CD4-positive, alpha-beta T cell treated with Interleukin-6 at 100 ng/mL for 8 hours (primary cell): ENCODE data around the gene RAB9A.
"Not testable (repeated sequence)": the region's sequence is repeated elsewhere in the genome, so short reads cannot be mapped to it uniquely, and the experiment has no call there.

Source experiments
- DNase-seq: peaks from one replicate; pipeline ENCODE4 v3.0.0-alpha.2; 2020; ENCODE audit warnings: mixed read lengths, low spot score

The RAB9A gene

GRCh38 chrX:13669755-13670154, 19.2 kb upstream of the RAB9A start:
- not testable (repeated sequence) for DNase-seq

DNA sequence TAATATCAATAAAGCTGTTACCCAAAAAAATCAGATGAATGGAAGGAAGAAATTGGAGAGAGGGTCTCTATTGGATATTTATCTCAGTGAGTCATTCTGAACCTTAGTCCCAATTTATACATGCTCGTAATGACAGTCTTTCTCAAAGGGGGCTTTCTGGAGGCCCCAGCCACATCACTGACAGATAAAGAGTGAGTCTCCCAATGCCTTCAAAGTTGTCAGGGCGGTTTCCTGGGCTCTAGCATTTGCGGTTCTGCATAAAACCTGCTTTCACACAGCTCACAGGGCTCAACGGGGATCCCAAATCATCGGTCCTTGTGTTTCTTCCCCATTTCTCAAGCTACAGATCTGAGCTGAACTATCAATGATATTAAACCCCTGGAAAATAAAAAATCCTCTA, 18.7 kb upstream of the RAB9A start:
- DNase-seq, result no peak

GRCh38 chrX:13673016-13673415, 15.9 kb upstream of the RAB9A start:
- DNase-seq, result no peak

DNA sequence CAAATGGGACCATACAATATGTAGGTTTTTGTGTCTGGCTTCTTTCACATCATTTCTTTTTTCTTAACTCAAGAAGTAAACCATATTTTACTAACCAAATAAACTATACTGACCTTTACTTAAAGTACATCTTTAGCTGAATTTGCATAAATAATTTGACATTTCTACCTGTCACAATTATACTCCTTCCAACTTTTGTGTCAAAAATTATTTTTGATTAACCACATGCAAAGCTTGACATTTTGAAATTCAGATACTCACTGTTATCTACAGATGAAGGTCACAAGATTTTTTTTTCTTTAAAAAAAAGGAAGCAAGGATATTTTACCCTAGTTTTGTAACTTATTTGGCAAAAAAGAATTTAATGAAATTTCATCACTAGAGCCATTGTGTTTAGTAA, 12.0 kb upstream of the RAB9A start:
- no peak for DNase-seq

DNA sequence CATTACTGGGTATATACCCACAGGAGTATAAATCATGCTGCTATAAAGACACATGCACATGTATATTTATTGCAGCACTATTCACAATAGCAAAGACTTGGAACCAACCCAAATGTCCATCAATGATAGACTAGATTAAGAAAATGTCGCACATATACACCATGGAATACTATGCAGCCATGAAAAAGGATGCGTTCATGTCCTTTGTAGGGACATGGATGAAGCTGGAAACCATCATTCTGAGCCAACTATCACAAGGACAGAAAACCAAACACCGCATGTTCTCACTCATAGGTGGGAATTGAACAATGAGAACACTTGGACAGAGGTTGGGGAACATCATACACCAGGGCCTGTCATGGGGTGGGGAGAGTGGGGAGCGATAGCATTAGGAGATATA, 9.2 kb upstream of the RAB9A start:
- DNase-seq, result not testable (repeated sequence)

DNA sequence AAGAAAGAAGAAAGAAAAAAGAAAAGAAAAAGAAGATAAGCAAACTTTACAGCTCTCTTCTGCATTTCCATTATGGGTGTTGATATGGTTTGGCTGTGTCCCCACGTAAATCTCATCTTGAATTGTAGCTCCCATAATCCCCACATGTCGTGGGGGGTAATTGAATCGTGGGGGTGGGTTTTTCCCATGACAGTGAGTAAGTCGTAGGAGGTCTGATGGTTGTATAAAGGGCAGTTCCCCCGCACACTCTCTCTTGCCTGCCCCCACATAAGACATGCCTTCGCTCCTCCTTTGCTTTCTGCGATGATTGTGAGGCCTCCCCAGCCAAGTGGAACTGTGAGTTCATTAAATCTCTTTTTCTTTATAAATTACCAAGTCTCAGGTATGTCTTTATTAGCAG, 7.3 kb upstream of the RAB9A start:
- no peak for DNase-seq

DNA sequence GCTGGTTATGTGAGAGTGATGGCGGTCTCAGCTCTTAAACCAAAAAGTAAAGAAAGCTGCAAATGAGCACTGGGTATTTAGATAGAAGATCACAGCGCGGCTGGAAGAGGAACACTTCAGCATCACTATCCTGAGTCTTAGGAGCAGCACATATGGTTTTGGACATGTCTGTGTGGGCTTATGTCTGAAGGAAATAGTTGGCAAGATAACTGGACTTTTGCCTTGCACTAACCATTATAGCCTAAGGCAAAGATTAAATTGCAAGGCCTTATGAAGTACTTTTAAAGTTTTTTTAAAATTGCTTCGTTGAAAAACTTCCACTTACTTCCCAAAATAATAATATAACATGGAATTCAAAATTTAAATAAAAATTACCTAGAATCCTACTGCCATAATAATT, 4.6 kb upstream of the RAB9A start:
- DNase-seq, result no peak

DNA sequence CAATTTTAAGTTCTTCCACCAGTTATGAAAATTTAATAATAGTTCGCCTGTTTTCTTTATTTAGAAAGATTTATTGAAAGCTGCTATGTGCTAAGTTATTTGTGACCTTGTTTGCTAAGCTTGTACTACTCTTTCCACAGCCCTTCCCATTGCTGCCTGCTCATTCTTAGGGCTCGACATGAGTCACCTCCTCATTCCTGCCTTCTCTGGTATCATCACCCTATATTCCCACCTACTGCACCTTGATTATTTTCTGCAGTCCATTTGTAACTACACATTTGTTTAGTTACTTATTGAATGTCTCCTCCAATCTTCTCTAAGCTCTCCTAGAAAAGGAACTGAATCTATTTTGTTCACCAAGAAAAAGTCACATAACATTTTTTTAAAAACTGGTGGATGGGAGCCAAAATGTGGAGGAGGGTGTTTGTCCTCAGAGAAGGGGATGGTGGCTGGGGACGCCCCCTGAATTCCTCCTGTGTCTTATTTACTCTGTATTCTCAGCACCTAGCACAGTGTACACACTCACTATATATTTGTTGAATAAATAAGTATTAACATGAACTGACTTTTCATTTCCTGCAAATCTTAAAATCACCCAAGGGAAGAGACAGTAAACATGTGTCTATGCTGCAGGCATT, 3.7 kb upstream of the RAB9A start:
- DNase-seq, result no peak

DNA sequence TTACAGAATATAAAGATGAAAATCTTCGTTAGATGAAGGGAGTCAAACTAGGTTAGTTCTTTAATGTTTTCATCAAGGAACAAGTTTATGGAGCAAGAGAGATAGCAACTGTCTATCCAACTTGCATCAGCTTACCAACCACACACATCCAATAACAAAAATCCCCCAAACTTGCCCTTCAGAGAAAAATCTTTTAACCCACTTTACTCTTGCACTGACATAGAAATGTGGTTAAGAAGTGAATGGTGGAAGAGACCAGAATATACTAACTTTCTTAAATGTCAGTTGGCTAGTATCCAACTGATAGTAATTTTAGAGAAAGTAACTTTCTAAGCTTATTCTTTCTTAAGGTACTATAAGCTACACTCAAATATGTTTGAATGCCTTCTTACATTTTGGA, 1.7 kb upstream of the RAB9A start:
- DNase-seq, result no peak

GRCh38 chrX:13688384-13688957, 457 bp upstream of the RAB9A start:
- DNase-seq, result no peak

DNA sequence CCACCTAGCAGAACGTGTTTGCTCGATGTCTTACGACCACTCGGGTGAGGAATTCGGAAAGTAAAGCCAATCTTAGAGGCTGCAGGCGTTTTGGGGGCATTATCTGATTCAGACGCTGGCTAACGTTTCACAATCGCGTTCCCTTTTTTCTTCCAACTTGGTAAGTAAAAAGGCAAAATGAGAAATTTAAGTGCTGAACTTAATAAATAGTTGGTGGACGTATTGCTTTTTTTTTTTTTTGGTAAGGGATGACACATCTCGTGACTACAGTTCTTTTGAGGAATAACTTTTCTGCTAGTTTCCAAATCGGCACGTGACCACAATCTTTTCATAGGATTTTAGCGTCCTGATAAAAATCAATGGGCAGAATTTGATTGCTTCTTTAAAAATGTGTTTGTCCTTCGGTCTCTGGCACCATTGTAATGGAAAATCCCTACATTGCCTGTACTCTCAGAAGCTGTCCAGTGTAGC, 848 bp downstream of the RAB9A start:
- no peak for DNase-seq

- DNase-seq, result no peak
Observed at GRCh38 chrX:13690836-13691235, 1.9 kb downstream of the RAB9A start.

GRCh38 chrX:13691841-13692371, 3.0 kb downstream of the RAB9A start:
- no peak for DNase-seq

GRCh38 chrX:13692771-13693231, 3.9 kb downstream of the RAB9A start:
- DNase-seq, result no peak

DNA sequence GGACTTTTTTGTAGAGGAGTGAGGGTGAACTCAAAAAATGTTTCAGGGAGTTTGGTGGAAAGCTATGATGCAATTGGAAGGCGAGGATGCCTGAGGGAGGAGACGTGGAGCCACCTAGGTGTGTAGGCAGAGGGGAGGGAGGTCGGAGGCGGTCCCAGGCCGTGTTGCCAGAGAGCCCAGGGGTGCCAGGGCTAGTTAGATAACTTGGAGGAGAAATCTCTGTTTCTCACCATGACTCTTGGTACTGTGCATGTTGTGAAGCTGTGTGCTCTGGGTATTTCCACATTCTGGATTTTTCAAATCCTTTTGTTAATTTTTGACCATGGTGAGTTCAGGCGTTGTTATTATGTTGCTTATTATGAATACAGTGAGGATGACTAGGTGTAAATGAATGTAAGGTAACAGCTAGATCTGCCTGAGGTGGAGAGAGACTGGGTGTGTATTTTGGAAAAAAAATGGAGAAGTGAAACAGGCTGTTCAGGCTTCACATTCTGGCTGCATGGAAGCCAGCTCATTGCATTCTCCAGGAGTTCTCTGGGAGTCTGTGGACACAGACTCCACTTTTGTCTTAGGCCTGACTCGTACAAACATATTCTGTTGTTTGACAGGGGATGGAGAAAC, 4.5 kb downstream of the RAB9A start:
- no peak for DNase-seq

DNA sequence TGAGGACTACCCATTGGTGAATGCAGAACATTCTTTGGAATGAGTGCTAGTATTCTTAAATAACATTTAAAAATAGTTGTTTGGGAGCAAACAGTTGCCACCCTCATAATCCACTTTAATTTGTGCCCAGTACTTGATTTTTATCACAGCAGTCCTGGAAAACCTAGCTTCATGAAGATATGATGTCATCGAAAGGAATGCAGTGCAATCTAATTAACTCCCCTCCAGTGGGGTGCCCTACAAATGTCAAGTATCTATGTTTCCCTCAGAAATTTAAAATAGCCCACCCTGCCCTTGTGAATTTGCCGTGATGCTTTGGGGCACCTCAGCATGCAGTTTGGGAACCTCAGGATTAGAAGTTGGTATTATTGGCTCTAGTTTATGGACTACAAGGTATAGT, 5.4 kb downstream of the RAB9A start:
- no peak for DNase-seq

- DNase-seq, result no peak
Observed at GRCh38 chrX:13694983-13695382, 6.1 kb downstream of the RAB9A start.

- DNase-seq, result no peak
Observed at GRCh38 chrX:13695601-13696115, 6.7 kb downstream of the RAB9A start.

GRCh38 chrX:13697455-13697854, 8.5 kb downstream of the RAB9A start:
- DNase-seq, result no peak

DNA sequence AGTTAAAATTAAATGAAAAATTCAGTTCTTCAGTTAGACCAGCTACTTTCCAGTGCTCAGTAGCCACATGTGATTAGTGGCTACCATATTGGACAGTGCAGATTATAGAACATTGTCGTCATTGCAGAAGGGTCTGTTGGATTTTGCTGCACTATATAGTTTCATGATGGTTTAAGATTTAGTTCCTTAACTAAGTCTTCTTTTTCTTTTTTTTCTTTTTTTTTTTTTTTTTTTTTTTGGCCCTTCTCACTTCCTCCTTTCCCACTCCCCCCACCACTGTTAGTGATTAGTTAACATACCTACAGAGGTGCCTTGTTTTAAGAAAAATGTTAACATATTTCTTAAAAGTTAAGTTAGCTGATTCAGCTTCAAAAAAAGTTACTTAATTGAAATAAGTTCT, 9.0 kb downstream of the RAB9A start:
- DNase-seq, result no peak

DNA sequence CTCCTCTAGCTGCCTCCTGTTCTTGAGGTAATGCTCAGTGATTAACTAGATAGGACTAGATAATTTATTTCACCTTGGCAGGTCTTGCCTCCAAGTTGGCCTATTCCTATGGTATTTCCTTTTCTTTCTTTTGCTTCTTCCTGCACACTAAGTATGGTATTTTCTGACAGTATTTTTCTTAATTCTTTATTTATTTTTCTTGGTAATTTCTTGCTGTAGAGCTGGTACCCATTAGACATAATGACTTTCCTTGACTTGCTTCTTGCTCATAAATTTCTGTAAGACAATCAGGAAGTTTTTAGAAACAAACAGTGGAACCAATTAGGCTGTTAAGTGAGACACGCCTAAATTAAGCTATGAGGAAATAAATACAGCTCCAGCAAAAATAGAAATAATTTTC, 9.5 kb downstream of the RAB9A start:
- no peak for DNase-seq

- DNase-seq, result no peak
Observed at GRCh38 chrX:13699183-13699826, 10.4 kb downstream of the RAB9A start.

- DNase-seq, result no peak
Observed at GRCh38 chrX:13700380-13700779, 11.5 kb downstream of the RAB9A start.
